GM19455 (cell line): ENCODE data around the gene ABCA2.

Experiments
- ATAC-seq: cut with Tn5 transposase; IDR thresholded peaks from one replicate; pipeline ENCODE4 v1.9.1; 2021; ENCODE audit not compliant: unreplicated experiment

The ABCA2 gene, protein sequence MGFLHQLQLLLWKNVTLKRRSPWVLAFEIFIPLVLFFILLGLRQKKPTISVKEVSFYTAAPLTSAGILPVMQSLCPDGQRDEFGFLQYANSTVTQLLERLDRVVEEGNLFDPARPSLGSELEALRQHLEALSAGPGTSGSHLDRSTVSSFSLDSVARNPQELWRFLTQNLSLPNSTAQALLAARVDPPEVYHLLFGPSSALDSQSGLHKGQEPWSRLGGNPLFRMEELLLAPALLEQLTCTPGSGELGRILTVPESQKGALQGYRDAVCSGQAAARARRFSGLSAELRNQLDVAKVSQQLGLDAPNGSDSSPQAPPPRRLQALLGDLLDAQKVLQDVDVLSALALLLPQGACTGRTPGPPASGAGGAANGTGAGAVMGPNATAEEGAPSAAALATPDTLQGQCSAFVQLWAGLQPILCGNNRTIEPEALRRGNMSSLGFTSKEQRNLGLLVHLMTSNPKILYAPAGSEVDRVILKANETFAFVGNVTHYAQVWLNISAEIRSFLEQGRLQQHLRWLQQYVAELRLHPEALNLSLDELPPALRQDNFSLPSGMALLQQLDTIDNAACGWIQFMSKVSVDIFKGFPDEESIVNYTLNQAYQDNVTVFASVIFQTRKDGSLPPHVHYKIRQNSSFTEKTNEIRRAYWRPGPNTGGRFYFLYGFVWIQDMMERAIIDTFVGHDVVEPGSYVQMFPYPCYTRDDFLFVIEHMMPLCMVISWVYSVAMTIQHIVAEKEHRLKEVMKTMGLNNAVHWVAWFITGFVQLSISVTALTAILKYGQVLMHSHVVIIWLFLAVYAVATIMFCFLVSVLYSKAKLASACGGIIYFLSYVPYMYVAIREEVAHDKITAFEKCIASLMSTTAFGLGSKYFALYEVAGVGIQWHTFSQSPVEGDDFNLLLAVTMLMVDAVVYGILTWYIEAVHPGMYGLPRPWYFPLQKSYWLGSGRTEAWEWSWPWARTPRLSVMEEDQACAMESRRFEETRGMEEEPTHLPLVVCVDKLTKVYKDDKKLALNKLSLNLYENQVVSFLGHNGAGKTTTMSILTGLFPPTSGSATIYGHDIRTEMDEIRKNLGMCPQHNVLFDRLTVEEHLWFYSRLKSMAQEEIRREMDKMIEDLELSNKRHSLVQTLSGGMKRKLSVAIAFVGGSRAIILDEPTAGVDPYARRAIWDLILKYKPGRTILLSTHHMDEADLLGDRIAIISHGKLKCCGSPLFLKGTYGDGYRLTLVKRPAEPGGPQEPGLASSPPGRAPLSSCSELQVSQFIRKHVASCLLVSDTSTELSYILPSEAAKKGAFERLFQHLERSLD (N-terminal part only)

DNA sequence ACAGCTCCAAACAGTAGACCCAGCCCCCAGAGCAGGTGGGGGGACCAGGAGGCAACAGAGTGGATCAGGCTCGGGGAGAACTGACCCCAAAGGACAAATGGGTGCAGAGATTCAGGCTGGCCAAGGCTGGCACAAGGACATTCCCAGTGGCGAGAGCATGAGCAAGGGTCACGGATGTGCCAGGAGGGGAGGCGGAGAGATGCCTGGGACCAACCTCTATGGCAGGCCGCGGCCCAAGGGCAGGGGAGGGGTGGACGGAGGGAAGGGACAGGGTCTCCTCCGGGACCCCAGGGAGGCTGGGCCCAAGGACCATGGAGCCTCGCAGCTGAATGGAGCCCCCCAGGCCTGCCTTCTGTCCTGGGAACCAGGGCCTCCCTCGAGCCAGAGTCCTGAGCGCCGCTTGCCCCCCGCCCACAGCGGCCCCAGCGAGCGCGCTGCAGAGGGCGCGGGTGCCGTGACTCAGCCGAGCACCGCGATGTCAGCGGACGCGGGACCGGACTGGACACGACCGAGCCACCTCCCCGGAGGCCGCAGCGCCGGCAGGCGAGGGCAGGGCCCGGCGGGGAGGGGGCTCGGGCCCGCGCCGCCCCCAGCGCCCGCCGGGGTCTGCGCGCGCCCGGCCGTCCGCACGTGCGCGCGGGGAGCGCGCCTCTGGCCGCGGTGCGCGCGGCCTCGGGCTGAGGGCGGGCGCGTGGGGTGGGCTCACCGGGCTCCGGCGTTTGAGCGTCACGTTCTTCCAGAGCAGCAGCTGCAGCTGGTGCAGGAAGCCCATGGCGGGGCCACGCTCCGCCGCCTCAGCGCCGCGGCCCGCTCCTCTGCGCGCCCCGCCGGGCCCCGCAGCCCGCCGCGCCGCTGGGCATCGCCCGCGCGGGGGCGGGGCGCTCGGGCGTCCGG lies at the start of gene ABCA2:
ABCA2 (minus strand) TSS at position 869 of the 894 bp plus-strand sequence; CDS start at position 772, 97 bp downstream.
- no peak for ATAC-seq

DNA sequence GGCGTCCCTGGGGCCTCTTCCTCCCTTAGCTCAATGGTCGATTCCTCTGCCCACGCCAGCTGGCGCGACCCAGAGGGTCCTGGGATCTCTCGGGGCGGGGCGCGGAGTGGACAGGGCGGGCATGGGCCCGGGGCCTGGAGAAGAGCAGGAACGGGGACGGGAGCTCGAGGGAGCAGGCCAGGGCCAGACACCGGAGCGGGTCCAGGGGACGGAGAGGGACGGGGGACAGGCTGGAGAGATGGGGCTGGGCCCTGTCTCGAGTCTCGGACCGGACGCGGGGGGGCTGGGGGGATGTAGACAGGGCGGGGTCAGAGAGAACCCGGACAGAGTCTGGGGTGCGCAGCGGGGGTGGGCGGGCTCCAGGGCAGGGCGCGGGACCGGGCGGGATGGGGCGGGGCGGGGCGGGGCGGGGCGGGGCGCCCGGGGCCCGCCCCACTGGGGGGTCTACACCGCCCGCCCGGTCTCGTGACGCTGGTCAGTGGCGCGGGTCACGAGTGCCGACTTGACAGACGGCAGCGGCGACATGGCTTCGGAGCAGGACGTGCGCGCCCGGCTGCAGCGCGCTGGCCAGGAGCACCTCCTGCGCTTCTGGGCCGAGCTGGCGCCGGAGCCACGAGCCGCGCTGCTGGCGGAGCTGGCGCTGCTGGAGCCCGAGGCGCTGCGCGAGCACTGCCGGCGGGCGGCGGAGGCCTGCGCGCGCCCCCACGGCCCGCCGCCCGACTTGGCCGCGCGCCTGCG lies 49.1 kb upstream of the ABCA2 start, which contains the start of gene UAP1L1:
UAP1L1 (plus strand) TSS at position 508 of the 738 bp plus-strand sequence; CDS start at position 524, 16 bp downstream.
- ATAC-seq: peak; percentile 48

DNA sequence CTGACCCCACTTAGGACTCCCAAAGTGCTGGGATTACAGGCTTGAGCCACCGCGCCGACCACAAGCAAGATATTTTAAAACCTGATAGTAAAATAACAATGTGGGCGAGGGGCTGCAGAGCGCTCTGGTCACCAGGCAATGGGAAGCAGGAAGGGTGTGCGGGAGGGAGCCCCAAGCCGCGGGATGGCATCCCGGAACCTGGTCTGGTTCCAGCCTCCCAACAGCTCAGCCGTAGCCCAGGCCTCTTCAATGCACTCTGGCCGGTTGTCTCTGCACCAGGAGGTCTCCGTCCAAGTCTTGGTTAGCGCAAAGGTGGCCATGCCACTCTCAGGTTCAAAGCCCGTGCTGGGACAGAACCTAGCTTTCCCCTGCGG lies 48.6 kb upstream of the ABCA2 start:
- no peak for ATAC-seq

DNA sequence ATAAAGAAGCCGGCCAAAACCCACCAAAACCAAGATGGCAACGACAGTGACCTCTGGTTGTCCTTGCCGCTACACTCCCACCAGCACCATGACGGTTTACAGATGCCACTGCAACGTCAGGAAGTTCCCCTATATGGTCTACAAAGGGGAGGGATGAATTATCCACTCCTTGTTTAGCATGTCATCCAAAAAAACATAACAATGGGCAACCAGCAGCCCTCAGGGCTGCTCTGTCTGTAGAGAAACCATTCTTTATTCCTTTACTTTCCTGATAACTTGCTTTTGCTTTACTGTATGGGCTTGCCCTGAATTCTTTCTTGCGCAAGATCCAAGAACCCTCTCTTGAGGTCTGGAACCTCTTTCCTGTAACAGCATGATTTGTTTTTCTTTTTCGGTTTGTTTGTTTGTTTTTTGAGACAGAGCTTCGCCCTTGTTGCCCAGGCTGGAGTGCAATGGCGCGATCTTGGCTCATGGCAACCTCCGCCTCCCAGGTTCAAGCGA lies 47.3 kb upstream of the ABCA2 start:
- no peak for ATAC-seq

DNA sequence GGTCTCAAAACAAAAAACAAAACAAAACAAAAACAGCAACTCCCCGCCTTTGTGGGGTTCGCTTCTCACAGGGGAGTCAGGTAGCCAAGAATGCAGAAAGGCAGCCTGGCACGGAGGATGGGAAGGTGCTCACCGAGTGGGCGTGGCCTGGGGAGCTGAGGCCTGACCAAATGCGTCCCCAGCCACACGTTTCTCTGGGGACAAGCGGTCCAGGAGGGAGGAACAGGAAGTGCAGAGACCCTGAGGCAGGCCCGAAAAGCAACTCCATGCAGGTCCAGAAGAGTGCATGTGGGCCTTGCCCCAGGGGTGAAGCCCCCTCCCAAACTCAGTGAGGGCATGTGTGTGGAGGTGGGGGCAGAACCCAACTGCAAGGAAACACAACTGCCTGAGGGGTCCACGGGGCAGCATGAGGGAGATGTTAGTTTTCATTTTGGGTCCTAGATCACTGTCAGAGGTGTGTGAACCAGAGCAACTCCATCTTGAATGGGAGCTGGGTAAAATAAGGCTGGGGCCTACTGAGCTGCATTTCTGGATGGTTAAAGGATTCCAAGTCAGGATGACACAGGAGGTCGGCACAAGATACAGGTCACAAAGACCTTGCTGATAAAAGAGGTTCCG lies 46.7 kb upstream of the ABCA2 start:
- ATAC-seq: no peak

DNA sequence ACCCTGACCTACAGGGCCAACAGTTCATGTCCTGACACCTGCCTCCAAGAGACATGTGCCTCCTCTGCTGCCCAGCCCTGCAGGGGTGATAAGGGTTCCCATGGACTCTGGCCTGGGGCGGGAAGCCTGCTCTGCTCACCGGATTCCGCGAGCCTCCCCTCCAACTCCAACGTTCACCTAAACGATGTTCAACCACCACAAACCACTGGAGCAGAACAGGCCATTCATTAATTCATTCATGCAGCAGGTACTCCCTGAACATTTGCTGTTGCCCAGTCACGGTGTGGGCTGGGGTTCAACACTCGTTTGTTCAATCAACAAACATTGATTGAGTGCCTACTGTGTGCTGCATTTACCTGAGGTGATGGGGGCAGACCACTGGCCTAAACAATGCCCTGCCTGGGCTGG lies 46.0 kb upstream of the ABCA2 start:
- ATAC-seq: no peak

DNA sequence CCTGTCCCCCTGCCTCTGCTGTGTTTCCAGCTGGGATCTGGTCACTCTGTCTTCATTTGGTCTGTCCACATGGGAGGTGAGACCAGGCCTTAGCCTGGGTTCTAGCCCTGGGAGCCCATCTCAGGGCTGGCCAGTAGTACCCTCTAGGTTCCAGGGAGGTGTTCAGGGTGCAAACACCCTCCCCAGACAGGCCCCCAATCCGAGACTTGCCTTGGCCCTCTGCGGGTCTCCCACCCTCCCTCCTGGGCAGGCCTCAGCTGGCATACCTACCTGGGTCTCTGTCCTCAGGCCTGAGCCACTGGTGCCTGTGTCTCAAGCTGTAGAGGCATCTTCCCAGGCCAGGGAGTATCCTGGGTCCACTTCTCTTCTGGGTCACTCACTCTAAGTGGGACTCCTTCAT lies 43.2 kb upstream of the ABCA2 start:
- no peak for ATAC-seq

DNA sequence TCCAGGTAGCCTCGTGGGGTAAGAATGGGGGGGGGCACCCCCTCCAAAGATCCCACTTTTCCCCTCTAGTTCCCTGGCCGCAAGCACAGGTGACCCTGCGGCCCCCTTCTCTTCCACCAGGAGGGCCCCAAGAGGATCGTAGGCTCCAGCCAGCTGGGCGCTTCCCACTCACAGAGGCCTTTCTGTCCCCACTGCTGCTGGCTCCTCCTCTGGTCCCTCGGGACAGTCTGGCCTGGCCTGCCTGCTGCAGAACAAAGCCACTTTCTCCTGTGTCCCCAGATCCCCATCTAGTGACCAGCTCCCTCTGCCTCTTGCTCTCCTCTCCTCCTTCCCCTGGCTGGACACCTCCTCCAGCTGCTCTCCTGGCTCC lies 42.9 kb upstream of the ABCA2 start:
- ATAC-seq: no peak

DNA sequence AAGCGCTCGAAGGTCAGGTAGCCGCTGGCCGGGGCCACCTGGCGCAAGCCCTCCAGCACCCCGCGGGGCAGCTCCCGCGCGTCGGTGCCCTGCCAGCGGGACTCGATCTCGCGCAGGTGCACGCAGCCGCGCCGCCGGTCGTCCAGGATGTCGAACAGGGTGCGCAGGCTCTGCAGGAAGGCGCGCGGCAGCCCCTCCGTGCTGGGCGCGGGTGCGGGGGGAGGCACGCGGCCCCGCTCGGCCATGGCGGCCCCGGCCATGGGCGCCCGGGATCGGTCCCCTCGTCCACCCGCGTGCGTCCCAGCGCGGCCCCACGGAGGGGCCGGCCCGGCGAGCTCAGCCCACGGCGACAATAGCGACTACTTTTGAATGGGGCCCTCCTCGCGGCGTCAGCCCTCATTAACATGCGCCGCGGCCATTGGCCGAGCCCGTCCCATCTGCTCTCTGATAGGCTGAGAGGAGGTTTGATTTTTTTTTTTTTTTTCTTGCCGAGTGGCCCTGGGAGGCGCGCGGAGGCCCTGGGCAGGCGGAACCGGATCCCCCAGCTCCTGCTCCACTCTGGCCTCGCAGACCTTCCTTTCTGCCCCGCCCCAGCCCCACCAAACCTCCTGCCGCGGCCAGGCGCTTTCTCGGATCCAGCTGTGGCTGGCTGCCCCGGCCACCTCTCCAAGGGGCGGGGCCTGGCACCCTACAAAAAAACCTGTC lies 42.3 kb upstream of the ABCA2 start, which contains the start of gene SAPCD2:
SAPCD2 (minus strand) TSS at position 357 of the 705 bp plus-strand sequence; CDS start at position 260, 97 bp downstream.
- ATAC-seq: peak; percentile 66

DNA sequence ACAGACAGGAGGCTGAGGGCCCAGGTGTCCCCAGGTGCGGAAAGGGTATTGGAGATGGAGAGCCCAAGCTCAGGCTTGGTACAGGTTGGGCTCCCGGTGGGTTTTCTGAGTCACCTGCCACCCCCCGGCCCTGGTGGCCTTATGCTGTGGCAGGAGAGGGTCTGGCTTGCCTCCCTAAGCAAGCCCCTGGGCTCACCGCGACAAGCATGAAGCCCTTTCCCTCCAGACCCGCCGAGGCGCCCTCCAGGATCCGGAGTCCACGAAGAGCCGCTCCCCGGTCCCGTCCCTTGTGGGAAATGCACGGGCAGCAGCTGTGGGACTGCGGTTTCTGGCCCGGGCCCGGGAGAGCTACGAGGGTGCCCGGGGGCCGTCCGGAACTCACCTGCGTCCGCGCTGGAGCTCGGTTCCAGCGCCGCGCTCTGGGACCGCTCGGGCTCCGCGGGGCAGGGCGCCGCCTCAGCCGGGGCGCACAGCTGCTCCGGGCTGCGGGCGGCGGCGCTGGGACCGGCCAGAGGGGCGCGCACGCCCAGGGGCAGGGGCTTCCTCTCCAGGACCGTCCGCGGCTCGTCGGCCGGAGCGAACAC lies 41.6 kb upstream of the ABCA2 start:
- ATAC-seq: no peak

DNA sequence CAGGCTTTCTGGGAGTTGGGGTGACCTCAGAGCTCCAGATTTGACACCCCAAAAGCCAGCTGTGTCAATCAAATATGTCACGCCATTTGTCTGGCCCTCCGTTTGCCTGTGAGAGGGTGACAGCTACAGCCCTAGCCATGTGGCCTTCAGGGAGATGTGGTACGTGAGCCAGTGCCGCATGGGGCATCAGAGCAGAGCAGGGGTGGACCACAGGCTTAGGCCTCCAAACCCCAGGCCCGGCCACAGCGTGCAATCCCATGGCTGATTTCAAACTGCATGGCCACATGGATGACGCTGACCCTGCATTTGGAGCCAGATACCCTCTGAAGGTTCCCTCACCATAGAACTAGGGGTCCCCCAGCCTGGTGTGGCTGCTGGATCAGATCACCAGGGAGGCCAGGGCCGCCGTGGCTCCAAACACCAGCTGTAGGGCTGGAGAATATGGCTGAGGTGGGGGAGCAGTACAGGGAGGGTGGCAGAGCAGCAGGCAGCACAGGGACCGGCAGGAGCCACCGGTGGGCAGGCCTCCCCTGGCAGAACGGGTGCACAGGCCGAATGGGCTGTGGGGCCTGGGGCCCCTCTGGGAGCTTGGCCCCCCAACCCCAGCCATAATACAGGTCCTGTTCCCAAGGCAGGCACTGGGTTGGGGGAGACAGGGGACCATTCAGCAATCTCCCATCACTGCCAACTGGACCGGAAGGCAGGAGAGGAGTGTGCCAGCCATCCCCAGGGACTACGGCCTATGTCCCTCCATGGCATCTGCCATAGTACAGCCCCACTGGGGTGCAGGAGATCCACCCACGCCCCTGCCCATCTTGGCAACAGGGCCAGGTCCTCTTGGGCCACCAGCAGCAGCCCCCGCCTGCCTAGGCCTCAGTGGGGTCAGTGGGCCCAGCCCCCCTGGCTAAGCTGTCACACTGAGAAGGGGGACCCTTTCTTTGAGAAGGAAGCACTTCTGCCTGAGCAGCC lies 40.8 kb upstream of the ABCA2 start:
- no peak for ATAC-seq

DNA sequence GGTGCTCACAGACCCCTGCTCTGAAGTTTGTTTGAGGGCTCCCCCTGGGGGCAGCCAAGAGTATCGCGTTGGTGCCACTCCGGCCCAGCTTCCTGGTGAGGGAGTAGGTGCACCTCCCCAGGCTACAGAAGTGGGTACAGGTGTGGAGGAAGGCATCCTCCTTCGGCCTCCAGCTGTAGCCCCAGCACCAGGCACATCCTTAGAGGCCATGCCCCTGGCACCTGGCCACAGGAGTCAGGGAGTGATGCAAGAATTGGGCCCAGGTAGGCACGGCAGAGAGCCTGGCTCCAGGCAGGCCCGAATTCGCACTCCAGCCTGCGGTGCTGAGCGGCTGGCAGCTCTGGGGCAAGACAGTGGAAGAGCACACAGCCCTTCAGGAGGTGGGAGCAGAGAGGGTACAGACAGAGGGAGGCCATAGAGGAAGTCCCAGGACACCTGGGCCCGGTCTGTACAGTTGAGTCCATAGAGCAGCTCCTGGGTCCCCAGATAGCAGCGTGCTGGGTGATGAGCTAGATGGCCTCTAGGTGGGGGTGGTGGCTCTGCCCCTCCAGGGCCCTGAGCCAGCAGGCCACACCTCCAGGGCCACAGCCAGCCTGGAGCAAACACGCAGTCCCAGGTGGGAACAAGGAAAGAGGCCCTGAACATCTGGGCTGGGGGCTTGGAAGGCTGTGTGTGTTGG lies 40.0 kb upstream of the ABCA2 start:
- no peak for ATAC-seq

DNA sequence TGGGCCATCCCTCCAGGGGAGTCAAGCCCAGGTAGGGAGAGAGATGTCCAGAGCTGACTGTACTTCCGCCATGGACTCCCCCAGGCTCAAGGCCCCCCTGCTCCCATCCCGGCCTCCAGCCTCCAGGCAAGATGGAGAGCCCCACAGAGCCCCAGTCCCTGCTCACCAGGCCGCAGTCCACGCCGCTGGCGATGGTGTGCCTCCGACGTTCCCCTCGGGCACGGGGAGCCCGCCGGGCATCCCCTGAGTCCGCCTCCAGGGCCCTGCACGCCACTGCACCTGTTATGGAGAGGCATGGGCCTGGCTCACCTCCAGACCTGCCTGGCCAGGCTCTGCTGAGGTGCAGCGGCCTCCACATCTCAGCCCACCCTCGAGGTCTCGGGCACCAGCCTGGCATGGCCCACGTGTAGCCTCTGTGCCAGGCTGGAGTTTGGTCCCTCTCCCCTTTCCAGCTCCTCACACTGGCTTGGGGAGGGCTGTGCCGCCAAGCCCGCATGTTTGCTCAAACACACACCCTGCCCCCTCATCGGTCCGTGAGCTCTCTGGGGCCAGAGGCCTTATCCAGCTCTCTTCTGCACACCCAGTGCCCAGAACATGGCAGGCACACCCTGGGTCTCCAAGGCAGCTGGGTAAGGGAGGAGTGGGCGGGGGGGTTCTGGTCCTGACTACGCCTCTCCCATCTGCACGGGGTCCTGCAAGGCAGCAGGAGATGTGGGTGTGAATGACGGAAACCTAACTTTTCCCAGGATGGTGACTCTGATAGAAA lies 38.2 kb upstream of the ABCA2 start:
- no peak for ATAC-seq

DNA sequence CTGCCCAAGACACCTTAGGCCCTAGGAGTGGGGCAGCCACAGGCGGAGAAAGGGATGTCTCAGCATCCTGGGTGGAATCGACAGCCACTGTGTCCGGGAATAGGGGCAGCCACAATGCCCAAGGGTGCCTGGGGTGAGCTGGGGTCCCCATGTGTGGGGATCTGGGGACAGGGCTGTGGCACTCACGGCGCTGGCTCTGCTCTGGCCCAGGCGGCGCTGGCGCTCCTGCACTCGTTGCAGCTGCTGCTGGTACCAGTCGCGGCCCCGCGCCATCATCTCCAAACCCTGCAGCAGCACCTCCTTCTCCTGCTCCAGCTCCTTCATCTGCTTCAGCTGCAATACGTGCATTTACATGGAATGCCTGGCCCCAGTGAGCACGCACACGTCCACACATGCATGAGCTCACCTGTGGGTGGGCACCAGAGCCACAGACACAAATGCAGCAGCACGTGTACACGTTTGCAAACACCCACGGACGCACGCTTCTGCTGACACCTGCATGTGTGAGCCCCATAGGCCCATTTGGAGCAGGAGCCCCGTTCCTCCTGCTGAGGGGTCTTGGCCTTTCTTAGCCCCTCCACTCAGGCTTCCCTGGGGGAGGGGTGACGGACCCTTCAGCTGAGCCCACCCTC lies 37.4 kb upstream of the ABCA2 start:
- ATAC-seq: no peak

DNA sequence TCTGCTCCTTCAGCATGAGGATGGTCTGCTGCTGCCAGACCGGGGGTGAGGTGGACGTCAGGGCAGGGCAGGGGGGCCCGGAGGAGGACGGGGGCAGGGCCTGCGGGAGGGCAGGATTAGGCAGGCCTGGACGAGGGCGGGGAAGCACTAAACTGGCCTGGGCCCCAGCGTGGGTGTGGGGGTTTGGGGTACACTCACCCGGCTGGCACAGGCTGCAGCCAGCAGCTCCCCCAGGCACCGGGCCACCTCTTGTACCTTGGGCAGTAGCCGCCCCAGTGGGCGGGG lies 36.8 kb upstream of the ABCA2 start:
- no peak for ATAC-seq
